Aortic smooth muscle cell (primary cell): ENCODE data around the gene CLCA4. TPM values are rescaled to one million over a fixed set of nuclear protein-coding genes. Genes with fewer than 3 reads are reported as not detected.

ENCODE experiments used
- total RNA-seq: library from RNA; depleted of rRNA; stranded (reverse); fragments of >200 nt; gene quantifications from 2 replicates; pipeline ENCODE4 v1.2.3, GENCODE V29; 2014

The CLCA4 gene
- 0.40 TPM in 1 of 2 replicates, not detected in the other for total RNA-seq

GRCh38 chr1:86546787-86547221 lies at the start of gene CLCA4:
Gene CLCA4, plus strand, starts transcription at chr1:86547078. Its CDS starts 42 bp downstream, at chr1:86547120.

Other genes with a start within 250 kb of the CLCA4 start
- 20.6 and 32.8 TPM in 2 replicates for gene ODF2L, start 150.8 kb upstream of the CLCA4 start, total RNA-seq
- 0.26 and 1.2 TPM in 2 replicates for gene CLCA2, start 122.9 kb upstream of the CLCA4 start, total RNA-seq
- gene CLCA1, start 78.2 kb upstream of the CLCA4 start, total RNA-seq = not detected in 2 replicates
- 37.7 and 71.1 TPM in 2 replicates for gene SH3GLB1, start 157.5 kb downstream of the CLCA4 start, total RNA-seq